Measurements from ENCODE around the gene PKP2.
"Not testable (repeated sequence)": the region's sequence is repeated elsewhere in the genome, so short reads cannot be mapped to it uniquely, and the experiment has no call there.

PKP2 gene

DNA sequence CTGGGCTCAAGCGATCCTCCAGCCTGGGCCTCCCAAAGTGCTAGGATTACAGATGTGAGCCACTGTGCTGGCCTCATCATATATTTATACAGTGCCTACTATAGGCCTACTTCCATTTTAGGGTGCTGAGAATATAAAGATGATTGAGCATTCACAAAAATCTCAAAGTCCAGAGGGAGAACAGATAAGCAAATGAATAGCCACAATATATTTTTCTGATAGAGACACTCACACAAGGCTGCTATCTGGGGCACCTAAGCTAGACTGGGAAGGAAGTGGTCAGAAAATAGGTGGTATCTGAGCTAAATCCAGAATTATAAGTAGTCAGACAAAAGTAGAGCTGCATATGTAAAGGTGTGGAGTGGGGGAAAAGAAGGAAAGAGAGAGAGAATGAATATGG is 21.6 kb downstream of the PKP2 start:
- Histone ChIP-seq H4K20me1 (ENCODE audit: insufficient read depth, low read length) (no peaks in the 10 kb centered on the region), H3K36me3 (ENCODE audit: insufficient read depth, low read length) (no peaks in the 10 kb centered on the region), H3F3A (ENCODE audit: insufficient read depth, low read length) (no peaks in the 10 kb centered on the region), H3K9me2 (ENCODE audit: low read depth, low read length) (no peaks in the 10 kb centered on the region), H3K9me3 (ENCODE audit: low read length) (no peaks in the 10 kb centered on the region), H3K4me1 (ENCODE audit: insufficient read depth, low read length, severe bottlenecking) (no peaks in the 10 kb centered on the region), H3K9ac (ENCODE audit: low read length) (no peak overlapping the region), H2AFZ (ENCODE audit: low read length) (no peak overlapping the region), H3K4me3 (ENCODE audit: low read depth, low read length, poor library complexity, severe bottlenecking) (no peak overlapping the region), H3K79me2 (ENCODE audit: insufficient read depth, low read length) (no peaks in the 10 kb centered on the region), H3K27me3 (ENCODE audit: insufficient read depth, low read length) (no peaks in the 10 kb centered on the region), H3K4me2 (ENCODE audit: low read length) (no peak overlapping the region), H3K27ac (ENCODE audit: low read depth, low read length, poor library complexity, severe bottlenecking) (no peak overlapping the region)
- TF ChIP-seq, protein P1, sequence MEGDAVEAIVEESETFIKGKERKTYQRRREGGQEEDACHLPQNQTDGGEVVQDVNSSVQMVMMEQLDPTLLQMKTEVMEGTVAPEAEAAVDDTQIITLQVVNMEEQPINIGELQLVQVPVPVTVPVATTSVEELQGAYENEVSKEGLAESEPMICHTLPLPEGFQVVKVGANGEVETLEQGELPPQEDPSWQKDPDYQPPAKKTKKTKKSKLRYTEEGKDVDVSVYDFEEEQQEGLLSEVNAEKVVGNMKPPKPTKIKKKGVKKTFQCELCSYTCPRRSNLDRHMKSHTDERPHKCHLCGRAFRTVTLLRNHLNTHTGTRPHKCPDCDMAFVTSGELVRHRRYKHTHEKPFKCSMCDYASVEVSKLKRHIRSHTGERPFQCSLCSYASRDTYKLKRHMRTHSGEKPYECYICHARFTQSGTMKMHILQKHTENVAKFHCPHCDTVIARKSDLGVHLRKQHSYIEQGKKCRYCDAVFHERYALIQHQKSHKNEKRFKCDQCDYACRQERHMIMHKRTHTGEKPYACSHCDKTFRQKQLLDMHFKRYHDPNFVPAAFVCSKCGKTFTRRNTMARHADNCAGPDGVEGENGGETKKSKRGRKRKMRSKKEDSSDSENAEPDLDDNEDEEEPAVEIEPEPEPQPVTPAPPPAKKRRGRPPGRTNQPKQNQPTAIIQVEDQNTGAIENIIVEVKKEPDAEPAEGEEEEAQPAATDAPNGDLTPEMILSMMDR (IDR thresholded peaks at IDR 0.05; ENCODE audit: low read length) = no peak

DNA sequence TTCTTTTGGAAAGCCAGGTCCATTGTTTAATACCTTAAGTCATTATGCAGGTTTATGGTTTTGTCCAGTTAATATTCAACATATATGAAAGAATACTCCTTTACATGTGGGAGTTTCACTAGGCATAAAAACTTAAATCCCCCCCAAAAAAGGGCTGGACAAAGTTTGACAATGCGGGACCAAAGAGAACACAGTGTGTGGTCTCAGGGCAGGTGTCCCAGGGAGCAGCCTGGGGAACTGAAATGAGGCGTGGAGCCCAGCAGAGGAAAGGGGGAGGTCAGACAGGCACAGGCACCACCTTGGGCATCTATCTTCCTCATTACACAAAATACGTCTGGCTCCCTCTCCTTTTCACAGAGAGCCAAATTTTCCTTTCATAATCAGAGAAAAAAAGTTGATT is 22.5 kb downstream of the PKP2 start:
- TF ChIP-seq, protein P1 (IDR thresholded peaks at IDR 0.05; ENCODE audit: low read length) = no peak
- H3K9ac ChIP-seq (ENCODE audit: low read length) = no peak overlapping the region
- no peaks in the 10 kb centered on the region for H3K79me2 ChIP-seq (ENCODE audit: insufficient read depth, low read length)
- H3K4me3 ChIP-seq (ENCODE audit: low read depth, low read length, poor library complexity, severe bottlenecking) = no peak overlapping the region
- no peaks in the 10 kb centered on the region for H3K9me2 ChIP-seq (ENCODE audit: low read depth, low read length)
- no peak overlapping the region for H3K4me2 ChIP-seq (ENCODE audit: low read length)
- no peak overlapping the region for H2AFZ ChIP-seq (ENCODE audit: low read length)
- no peak overlapping the region for H3K27ac ChIP-seq (ENCODE audit: low read depth, low read length, poor library complexity, severe bottlenecking)
- no peaks in the 10 kb centered on the region for H3K9me3 ChIP-seq (ENCODE audit: low read length)
- no peaks in the 10 kb centered on the region for H3K27me3 ChIP-seq (ENCODE audit: insufficient read depth, low read length)
- no peaks in the 10 kb centered on the region for H3K36me3 ChIP-seq (ENCODE audit: insufficient read depth, low read length)
- no peaks in the 10 kb centered on the region for H3K4me1 ChIP-seq (ENCODE audit: insufficient read depth, low read length, severe bottlenecking)
- no peaks in the 10 kb centered on the region for H4K20me1 ChIP-seq (ENCODE audit: insufficient read depth, low read length)
- no peaks in the 10 kb centered on the region for H3F3A ChIP-seq (ENCODE audit: insufficient read depth, low read length)

DNA sequence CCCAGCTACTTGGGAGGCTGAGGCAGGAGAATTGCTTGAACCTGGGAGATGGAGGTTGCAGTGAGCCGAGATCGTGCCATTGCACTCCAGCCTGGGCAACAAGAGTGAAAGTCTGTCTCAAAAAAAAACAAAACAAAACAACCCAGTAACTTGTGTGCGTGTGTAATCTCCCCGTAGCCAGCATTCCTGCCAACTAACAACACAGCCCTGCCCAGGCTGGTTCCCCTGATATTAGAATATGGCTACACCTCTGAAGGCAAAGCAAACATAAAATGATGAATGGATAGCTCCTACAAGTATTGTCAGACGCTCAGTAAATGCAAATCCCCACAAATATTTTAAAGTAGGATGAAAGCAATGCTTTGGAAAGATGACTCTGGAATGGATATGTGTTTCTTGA is 24.2 kb downstream of the PKP2 start:
- H3K4me2 ChIP-seq (ENCODE audit: low read length); H3K27me3 ChIP-seq (ENCODE audit: insufficient read depth, low read length); H3K9me3 ChIP-seq (ENCODE audit: low read length); H3K36me3 ChIP-seq (ENCODE audit: insufficient read depth, low read length); H3K4me3 ChIP-seq (ENCODE audit: low read depth, low read length, poor library complexity, severe bottlenecking); H3K4me1 ChIP-seq (ENCODE audit: insufficient read depth, low read length, severe bottlenecking); H4K20me1 ChIP-seq (ENCODE audit: insufficient read depth, low read length); H2AFZ ChIP-seq (ENCODE audit: low read length); H3K27ac ChIP-seq (ENCODE audit: low read depth, low read length, poor library complexity, severe bottlenecking); H3F3A ChIP-seq (ENCODE audit: insufficient read depth, low read length); H3K9ac ChIP-seq (ENCODE audit: low read length); H3K9me2 ChIP-seq (ENCODE audit: low read depth, low read length); H3K79me2 ChIP-seq (ENCODE audit: insufficient read depth, low read length): not testable (repeated sequence)

DNA sequence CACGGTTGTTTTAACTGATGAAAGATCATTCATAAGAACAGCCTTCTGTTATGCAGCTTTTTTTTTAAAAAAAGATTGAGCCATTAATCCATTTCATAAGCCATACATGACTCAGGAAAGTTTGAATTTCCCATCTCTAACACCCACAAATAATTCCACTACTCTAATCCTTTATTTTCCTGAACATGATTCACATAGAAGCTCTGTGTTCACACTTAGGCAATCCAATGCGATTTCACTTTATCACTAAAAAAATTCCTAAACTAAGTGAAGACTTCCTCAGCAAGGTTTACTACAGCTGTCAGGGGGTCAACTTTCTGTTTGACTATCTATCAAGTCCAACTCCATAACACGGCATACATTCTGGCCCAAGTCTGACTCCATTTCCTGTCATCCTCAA is 25.9 kb downstream of the PKP2 start:
- Histone ChIP-seq H3K4me1 (ENCODE audit: insufficient read depth, low read length, severe bottlenecking) (no peaks in the 10 kb centered on the region), H3K9me2 (ENCODE audit: low read depth, low read length) (no peaks in the 10 kb centered on the region), H3K4me2 (ENCODE audit: low read length) (no peak overlapping the region), H3K79me2 (ENCODE audit: insufficient read depth, low read length) (no peaks in the 10 kb centered on the region), H3K27ac (ENCODE audit: low read depth, low read length, poor library complexity, severe bottlenecking) (no peak overlapping the region), H2AFZ (ENCODE audit: low read length) (no peak overlapping the region), H3K4me3 (ENCODE audit: low read depth, low read length, poor library complexity, severe bottlenecking) (no peak overlapping the region), H3K9ac (ENCODE audit: low read length) (no peak overlapping the region), H3K27me3 (ENCODE audit: insufficient read depth, low read length) (no peaks in the 10 kb centered on the region), H3K9me3 (ENCODE audit: low read length) (no peaks in the 10 kb centered on the region), H4K20me1 (ENCODE audit: insufficient read depth, low read length) (no peaks in the 10 kb centered on the region), H3F3A (ENCODE audit: insufficient read depth, low read length) (no peaks in the 10 kb centered on the region), H3K36me3 (ENCODE audit: insufficient read depth, low read length) (no peaks in the 10 kb centered on the region)
- TF ChIP-seq EZH2 (IDR thresholded peaks at IDR 0.05; ENCODE audit: borderline replicate concordance, low read length) = no peak
- TF ChIP-seq, protein P1 (IDR thresholded peaks at IDR 0.05; ENCODE audit: low read length) = no peak
